ENCODE data around the gene OR2T2.
"Not testable (repeated sequence)": the region's sequence is repeated elsewhere in the genome, so short reads cannot be mapped to it uniquely, and the experiment has no call there.

Gene OR2T2
- total RNA-seq, result 0 to 0.06 (median 0) reads per million in 9 experiments

- not testable (repeated sequence) for H3K4me3 Mint-ChIP-seq; DNase-seq; H3K9me3 Mint-ChIP-seq; ATAC-seq (replicated peaks); H3K36me3 Mint-ChIP-seq (ENCODE audit: insufficient read depth); H3K4me1 Mint-ChIP-seq (ENCODE audit: low read depth in 2 of 2); H3K27ac Mint-ChIP-seq
- peaks cover 0 to 20% of the 10 kb centered on the region in 2 donors for H3K27me3 Mint-ChIP-seq
Measured at GRCh38 chr1:248445399-248445798, at the start of gene OR2T2. OR2T2 (plus strand) TSS chr1:248445637; CDS start chr1:248452798, 7,161 bp downstream.

- Mint-ChIP-seq H3K9me3 (peaks cover 0 to 2% of the 10 kb centered on the region in 2 donors), H3K4me1 (ENCODE audit: low read depth in 2 of 2) (no peaks in the 10 kb centered on the region), H3K4me3 (no peak within 1 kb of the TSS), H3K27me3 (no peaks in the 10 kb centered on the region), H3K36me3 (ENCODE audit: insufficient read depth) (peaks cover 2% of the 10 kb centered on the region), H3K27ac (no peak within 1 kb of the TSS)
- ATAC-seq (replicated peaks) (no peak), DNase-seq (no peak)
Measured at GRCh38 chr1:248402748-248403147, 42.7 kb upstream of the OR2T2 start, which contains the start of gene OR2T1. OR2T1 (plus strand) TSS chr1:248403048; CDS start chr1:248406148, 3,100 bp downstream.

- DNase-seq (no peak), ATAC-seq (replicated peaks) (no peak)
- Mint-ChIP-seq H3K9me3 (peaks cover 0 to 2% of the 10 kb centered on the region in 2 donors), H3K4me3 (no peak overlapping the region), H3K36me3 (ENCODE audit: insufficient read depth) (peaks cover 2% of the 10 kb centered on the region), H3K4me1 (ENCODE audit: low read depth in 2 of 2) (no peaks in the 10 kb centered on the region), H3K27ac (no peak overlapping the region), H3K27me3 (no peaks in the 10 kb centered on the region)
Measured at GRCh38 chr1:248404024-248404423, 41.4 kb upstream of the OR2T2 start.

GRCh38 chr1:248406721-248407692, 38.4 kb upstream of the OR2T2 start:
- peaks cover 4 to 8% of the 10 kb centered on the region in 2 donors for H3K9me3 Mint-ChIP-seq

GRCh38 chr1:248416226-248416625, 29.2 kb upstream of the OR2T2 start:
- no peak overlapping the region for H3K27ac Mint-ChIP-seq
- peaks cover 0 to under 1% of the 10 kb centered on the region in 2 donors for H3K9me3 Mint-ChIP-seq
- DNase-seq (no peak), ATAC-seq (replicated peaks) (no peak)
- peaks cover 2% of the 10 kb centered on the region for H3K36me3 Mint-ChIP-seq (ENCODE audit: insufficient read depth)
- no peaks in the 10 kb centered on the region for H3K27me3 Mint-ChIP-seq
- no peaks in the 10 kb centered on the region for H3K4me1 Mint-ChIP-seq (ENCODE audit: low read depth in 2 of 2)
- H3K4me3 Mint-ChIP-seq, result no peak overlapping the region

More at GRCh38 chr1:248406721-248407692, 38.4 kb upstream of the OR2T2 start:
- no peaks in the 10 kb centered on the region for H3K4me1 Mint-ChIP-seq (ENCODE audit: low read depth in 2 of 2)
- no peak for DNase-seq
- no peak for ATAC-seq (replicated peaks)
- H3K27ac Mint-ChIP-seq, result no peak overlapping the region
- H3K4me3 Mint-ChIP-seq, result no peak overlapping the region
- H3K36me3 Mint-ChIP-seq (ENCODE audit: insufficient read depth), result peaks cover 5% of the 10 kb centered on the region
- H3K27me3 Mint-ChIP-seq, result no peaks in the 10 kb centered on the region

GRCh38 chr1:248417854-248418253, 27.6 kb upstream of the OR2T2 start:
- ATAC-seq (replicated peaks), result no peak
- no peak for DNase-seq
- no peaks in the 10 kb centered on the region for H3K4me1 Mint-ChIP-seq (ENCODE audit: low read depth in 2 of 2)
- H3K9me3 Mint-ChIP-seq, result peaks cover 0 to 4% of the 10 kb centered on the region in 2 donors
- H3K27ac Mint-ChIP-seq, result no peak overlapping the region
- no peaks in the 10 kb centered on the region for H3K36me3 Mint-ChIP-seq (ENCODE audit: insufficient read depth)
- no peaks in the 10 kb centered on the region for H3K27me3 Mint-ChIP-seq
- no peak overlapping the region for H3K4me3 Mint-ChIP-seq

- Mint-ChIP-seq H3K36me3 (ENCODE audit: insufficient read depth) (no peaks in the 10 kb centered on the region), H3K4me1 (ENCODE audit: low read depth in 2 of 2) (no peaks in the 10 kb centered on the region)
- DNase-seq, result no peak
Measured at GRCh38 chr1:248421384-248421783, 24.1 kb upstream of the OR2T2 start.

GRCh38 chr1:248427526-248428191, 17.8 kb upstream of the OR2T2 start:
- peaks cover 0 to 26% of the 10 kb centered on the region in 2 donors for H3K27me3 Mint-ChIP-seq
- not testable (repeated sequence) for H3K4me3 Mint-ChIP-seq; ATAC-seq (replicated peaks)

More at GRCh38 chr1:248421384-248421783, 24.1 kb upstream of the OR2T2 start:
- peaks cover 0 to 7% of the 10 kb centered on the region in 2 donors for H3K9me3 Mint-ChIP-seq
- H3K27me3 Mint-ChIP-seq, result no peaks in the 10 kb centered on the region
- ATAC-seq (replicated peaks), result no peak
- no peak overlapping the region for H3K27ac Mint-ChIP-seq
- no peak overlapping the region for H3K4me3 Mint-ChIP-seq

GRCh38 chr1:248428192-248428533, 17.3 kb upstream of the OR2T2 start:
- H3K9me3 Mint-ChIP-seq; H3K27ac Mint-ChIP-seq; H3K36me3 Mint-ChIP-seq (ENCODE audit: insufficient read depth); H3K4me3 Mint-ChIP-seq; H3K4me1 Mint-ChIP-seq (ENCODE audit: low read depth in 2 of 2); ATAC-seq (replicated peaks); DNase-seq: not testable (repeated sequence)
- peaks cover 0 to 29% of the 10 kb centered on the region in 2 donors for H3K27me3 Mint-ChIP-seq

More at GRCh38 chr1:248427526-248428191, 17.8 kb upstream of the OR2T2 start:
- H3K4me1 Mint-ChIP-seq (ENCODE audit: low read depth in 2 of 2); H3K9me3 Mint-ChIP-seq; H3K36me3 Mint-ChIP-seq (ENCODE audit: insufficient read depth); H3K27ac Mint-ChIP-seq; DNase-seq: not testable (repeated sequence)

GRCh38 chr1:248431683-248432082, 13.8 kb upstream of the OR2T2 start:
- not testable (repeated sequence) for H3K4me3 Mint-ChIP-seq

GRCh38 chr1:248432201-248432600, 13.2 kb upstream of the OR2T2 start:
- not testable (repeated sequence) for DNase-seq; H3K4me1 Mint-ChIP-seq (ENCODE audit: low read depth in 2 of 2); H3K36me3 Mint-ChIP-seq (ENCODE audit: insufficient read depth); ATAC-seq (replicated peaks); H3K4me3 Mint-ChIP-seq; H3K27ac Mint-ChIP-seq; H3K9me3 Mint-ChIP-seq
- H3K27me3 Mint-ChIP-seq, result peaks cover 0 to 27% of the 10 kb centered on the region in 2 donors

More at GRCh38 chr1:248431683-248432082, 13.8 kb upstream of the OR2T2 start:
- not testable (repeated sequence) for H3K36me3 Mint-ChIP-seq (ENCODE audit: insufficient read depth); H3K9me3 Mint-ChIP-seq; DNase-seq; ATAC-seq (replicated peaks); H3K4me1 Mint-ChIP-seq (ENCODE audit: low read depth in 2 of 2); H3K27ac Mint-ChIP-seq
- peaks cover 0 to 29% of the 10 kb centered on the region in 2 donors for H3K27me3 Mint-ChIP-seq

GRCh38 chr1:248433811-248434415, 11.5 kb upstream of the OR2T2 start:
- not testable (repeated sequence) for ATAC-seq (replicated peaks); H3K9me3 Mint-ChIP-seq; H3K36me3 Mint-ChIP-seq (ENCODE audit: insufficient read depth); H3K4me1 Mint-ChIP-seq (ENCODE audit: low read depth in 2 of 2); H3K27ac Mint-ChIP-seq; DNase-seq; H3K4me3 Mint-ChIP-seq
- H3K27me3 Mint-ChIP-seq, result peaks cover 0 to 20% of the 10 kb centered on the region in 2 donors

- H3K27ac Mint-ChIP-seq; H3K9me3 Mint-ChIP-seq; H3K36me3 Mint-ChIP-seq (ENCODE audit: insufficient read depth); H3K4me1 Mint-ChIP-seq (ENCODE audit: low read depth in 2 of 2); DNase-seq; H3K4me3 Mint-ChIP-seq; ATAC-seq (replicated peaks): not testable (repeated sequence)
- H3K27me3 Mint-ChIP-seq, result peaks cover 0 to 20% of the 10 kb centered on the region in 2 donors
Measured at GRCh38 chr1:248434913-248435312, 10.5 kb upstream of the OR2T2 start.
